Bronchial smooth muscle cell (primary cell): ENCODE results near the gene GOLGA1. TPM values are rescaled to one million over a fixed set of nuclear protein-coding genes. Genes with fewer than 3 reads are reported as not detected.

Experiments
- total RNA-seq: library from RNA; depleted of rRNA; stranded (reverse); fragments of >200 nt; gene quantifications from 2 replicates; pipeline ENCODE4 v1.2.1, GENCODE V29; 2014

GOLGA1 gene
- 6.7 and 9.8 TPM in 2 replicates for total RNA-seq

GRCh38 chr9:124940894-124941678 is at the start of gene GOLGA1:
Gene GOLGA1, minus strand, starts transcription at chr9:124941083. Its CDS starts 2,372 bp downstream, at chr9:124938711.

GRCh38 chr9:124861342-124862229 is 79.3 kb downstream of the GOLGA1 start, which contains the start of the genes ARPC5L and RPL35:
Gene ARPC5L, plus strand, starts transcription at chr9:124862130. Its CDS starts 7,161 bp downstream, at chr9:124869291.
Gene RPL35, minus strand, starts transcription at chr9:124861957. Its CDS starts 45 bp downstream, at chr9:124861912.

GRCh38 chr9:124852829-124853531 is 87.9 kb downstream of the GOLGA1 start, which contains the start of gene WDR38:
Gene WDR38, plus strand, starts transcription at chr9:124853460. Its CDS starts 72 bp downstream, at chr9:124853532.

Other genes with a start within 250 kb of the GOLGA1 start
- gene NR6A1, start 169.8 kb downstream of the GOLGA1 start, total RNA-seq: 0.26 and 0.47 TPM in 2 replicates
- gene OLFML2A, start 163.9 kb downstream of the GOLGA1 start, total RNA-seq: 5.7 and 7.4 TPM in 2 replicates
- gene WDR38, start 87.6 kb downstream of the GOLGA1 start, total RNA-seq: not detected in 2 replicates
- gene RPL35, start 79.1 kb downstream of the GOLGA1 start, total RNA-seq: 2,714 and 5,006 TPM in 2 replicates
- gene ARPC5L, start 79.0 kb downstream of the GOLGA1 start, total RNA-seq: 11.0 and 11.5 TPM in 2 replicates
- 6.6 and 7.5 TPM in 2 replicates for gene SCAI, start 202.4 kb upstream of the GOLGA1 start, total RNA-seq
- gene PPP6C, start 248.7 kb upstream of the GOLGA1 start, total RNA-seq: 7.3 TPM in 2 replicates